HepG2 (cell line): ENCODE measurements around the gene GNAL. TPM values are rescaled to one million over a fixed set of nuclear protein-coding genes. Genes with fewer than 3 reads are reported as not detected.

ENCODE experiments used
- ATF7 ChIP-seq, 2 experiments: fragments of 450-650 bp in 1 of 2; sonication (generic) in 1 of 2; formaldehyde crosslinking in 1 of 2; IDR thresholded peaks; 2 replicates each; pipeline versions ENCODE4 v1.4.0 to v1.6.1; 2016 to 2020; ENCODE audit warnings: antibody characterized with exemption in 1 of 2, mild to moderate bottlenecking in 1 of 2, missing genetic modification reagents in 1 of 2
- BORCS8-MEF2B ChIP-seq: sonication (generic); formaldehyde crosslinking; IDR thresholded peaks from 2 replicates; pipeline ENCODE4 v1.8.0; 2022; ENCODE audit warnings: mild to moderate bottlenecking, missing genetic modification reagents
- CCAR2 ChIP-seq: fragments of 200-400 bp; formaldehyde crosslinking; optimal IDR thresholded peaks from 2 replicates; pipeline ENCODE3; 2018; ENCODE audit warnings: low read depth, mild to moderate bottlenecking, low read length, moderate library complexity
- DZIP1 ChIP-seq: sonication (generic); formaldehyde crosslinking; IDR thresholded peaks from 2 replicates; pipeline ENCODE4 v1.5.0; 2020; ENCODE audit warnings: mild to moderate bottlenecking, missing genetic modification reagents
- FUBP1 ChIP-seq: sonication (generic); formaldehyde crosslinking; IDR thresholded peaks from 2 replicates; pipeline ENCODE4 v1.5.1; 2020; ENCODE audit warnings: missing genetic modification reagents, mild to moderate bottlenecking, borderline replicate concordance
- GLI4 ChIP-seq: sonication (generic); formaldehyde crosslinking; IDR thresholded peaks from 2 replicates; pipeline ENCODE4 v1.5.1; 2020; ENCODE audit warnings: missing genetic modification reagents, mild to moderate bottlenecking, moderate library complexity, borderline replicate concordance
- GRHL1 ChIP-seq: sonication (generic); formaldehyde crosslinking; conservative IDR thresholded peaks from 2 replicates; pipeline ENCODE4 v1.8.0; 2022; ENCODE audit warnings: missing genetic modification reagents
- KDM2A ChIP-seq: sonication (generic); formaldehyde crosslinking; IDR thresholded peaks from 2 replicates; pipeline ENCODE4 v1.4.0; 2020; ENCODE audit warnings: low read depth, missing genetic modification reagents, borderline replicate concordance
- KLF9 ChIP-seq: IDR thresholded peaks from 2 replicates; pipeline ENCODE4 v1.6.1; 2016; ENCODE audit warnings: low read depth
- NCOA1 ChIP-seq: sonication (generic); formaldehyde crosslinking; IDR thresholded peaks from 2 replicates; pipeline ENCODE4 v1.9.0; 2021; ENCODE audit warnings: missing genetic modification reagents
- NFKB2 ChIP-seq: sonication (generic); formaldehyde crosslinking; IDR thresholded peaks from 2 replicates; pipeline ENCODE4 v1.4.0; 2020; ENCODE audit warnings: missing genetic modification reagents, borderline replicate concordance
- PHF20 ChIP-seq: sonication (generic); formaldehyde crosslinking; IDR thresholded peaks from 2 replicates; pipeline ENCODE4 v1.5.0; 2020; ENCODE audit warnings: mild to moderate bottlenecking, missing genetic modification reagents
- PITX1 ChIP-seq: sonication (generic); formaldehyde crosslinking; IDR thresholded peaks from 2 replicates; pipeline ENCODE4 v1.5.1; 2020; ENCODE audit warnings: mild to moderate bottlenecking, missing genetic modification reagents
- SUZ12 ChIP-seq: fragments of 150-350 bp; IDR thresholded peaks from 2 replicates; pipeline ENCODE4 v1.6.1; 2014; ENCODE audit warnings: low read depth, low read length
- TAF15 ChIP-seq: fragments of 200-400 bp; formaldehyde crosslinking; IDR thresholded peaks from one replicate; pipeline ENCODE4 v1.6.1; 2018; ENCODE audit warnings: mild to moderate bottlenecking, low read depth, low read length; ENCODE audit not compliant: poor library complexity, severe bottlenecking
- TIGD3 ChIP-seq: sonication (generic); formaldehyde crosslinking; IDR thresholded peaks from 2 replicates; pipeline ENCODE4 v1.5.1; 2020; ENCODE audit warnings: mild to moderate bottlenecking, missing genetic modification reagents, borderline replicate concordance
- ZNF180 ChIP-seq: sonication (generic); formaldehyde crosslinking; IDR thresholded peaks from 2 replicates; pipeline ENCODE4 v1.4.0; 2020; ENCODE audit warnings: low read depth, missing genetic modification reagents, borderline replicate concordance
- ZNF530 ChIP-seq: sonication (generic); formaldehyde crosslinking; IDR thresholded peaks from 2 replicates; pipeline ENCODE4 v1.5.0; 2020; ENCODE audit warnings: low read depth, mild to moderate bottlenecking, missing genetic modification reagents
- ZNF674 ChIP-seq: sonication (generic); formaldehyde crosslinking; IDR thresholded peaks from 2 replicates; pipeline ENCODE4 v1.5.0; 2020; ENCODE audit warnings: low read depth, mild to moderate bottlenecking, missing genetic modification reagents
- ZNF737 ChIP-seq: sonication (generic); formaldehyde crosslinking; IDR thresholded peaks from 2 replicates; pipeline ENCODE4 v1.5.0; 2020; ENCODE audit warnings: missing genetic modification reagents, mild to moderate bottlenecking, borderline replicate concordance
- ZNF777 ChIP-seq: sonication (generic); formaldehyde crosslinking; IDR thresholded peaks from 2 replicates; pipeline ENCODE4 v1.4.0; 2020; ENCODE audit warnings: missing genetic modification reagents
- ZNF788 ChIP-seq: sonication (generic); formaldehyde crosslinking; IDR thresholded peaks from 2 replicates; pipeline ENCODE4 v1.5.0; 2020; ENCODE audit warnings: mild to moderate bottlenecking, missing genetic modification reagents, borderline replicate concordance
- polyA plus RNA-seq, 8 experiments: library from polyadenylated mRNA; depleted of rRNA in 3 of 8; stranded (reverse) in 7 of 8; unstranded in 1 of 8; fragments of >200 nt; fragmentation: Illumina TruSeq in 4 of 8; extraction: Trizol in 4 of 8; gene quantifications; 2 replicates each; pipeline versions ENCODE4 v1.2.1 to v1.2.3, GENCODE V29; 2011 to 2016; ENCODE audit warnings: low read depth in 4 of 8, missing spikeins in 1 of 8, mixed read lengths in 1 of 8; ENCODE audit not compliant: insufficient read depth in 1 of 8
- total RNA-seq, 5 experiments: library from RNA; depleted of rRNA; stranded (reverse); fragments of >200 nt; fragmentation: Illumina TruSeq; extraction: Trizol; gene quantifications; 2 replicates each; pipeline ENCODE4 v1.2.3, GENCODE V29; 2016; ENCODE audit warnings: low read depth in 1 of 5

GNAL gene
- total and polyA plus RNA-seq, 2 of the 13 experiments (the other 11 are each of a cell fraction or from before 2014, with no cell fraction given): 0.87 to 1.4 TPM

- TF ChIP-seq ZNF737 (CRISPR knock-in tag) (no peak; the same call in 1 of the 2 replicates), DZIP1 (CRISPR knock-in tag) (no peak), GLI4 (CRISPR knock-in tag) (0 out of 2 replicates have a peak, but pooled peaks have one; percentile 47), GRHL1 (CRISPR knock-in tag) (no peak), ZNF530 (CRISPR knock-in tag) (no peak), NFKB2 (peak; percentile 93; the same call in 1 of the 2 replicates), ZNF180 (no peak), ATF7 (IDR thresholded peaks at IDR 0.05) (peak; percentile 94), ATF7 (CRISPR knock-in tag; IDR thresholded peaks at IDR 0.05) (peak; percentile 63; the same call in 1 of the 2 replicates), KDM2A (CRISPR knock-in tag) (peak; percentile 90), BORCS8-MEF2B (CRISPR knock-in tag) (no peak), PITX1 (CRISPR knock-in tag) (peak; percentile 48; the same call in 1 of the 2 replicates), ZNF674 (CRISPR knock-in tag) (no peak), ZNF777 (CRISPR knock-in tag) (peak; percentile 54; the same call in 1 of the 2 replicates), ZNF788 (peak; percentile 86), CCAR2 (no peak), NCOA1 (CRISPR knock-in tag) (no peak), TAF15 (no peak), PHF20 (peak; percentile 97), TIGD3 (CRISPR knock-in tag) (no peak), FUBP1 (CRISPR knock-in tag) (no peak), KLF9 (CRISPR knock-in tag) (peak; percentile 72), SUZ12 (no peak)
These were observed 162.2 kb downstream of the GNAL start, which contains the start of gene CHMP1B (continued) for GRCh38 chr18:11851146-11851805.
